ENCODE results near the gene LYSMD3.

Gene LYSMD3

GRCh38 chr5:90555666-90556065 lies 26.3 kb upstream of the LYSMD3 start:
- H3K4me3 Mint-ChIP-seq, result no peak overlapping the region
- H3K9me3 Mint-ChIP-seq, result no peaks in the 10 kb centered on the region
- peaks cover 26% of the 10 kb centered on the region for H3K27me3 Mint-ChIP-seq
- no peaks in the 10 kb centered on the region for H3K36me3 Mint-ChIP-seq
- H3K4me1 Mint-ChIP-seq, result peaks cover 18% of the 10 kb centered on the region
- DNase-seq (ENCODE audit: low spot score in 2 of 2) (no peak), ATAC-seq (ENCODE audit: low read depth) (no peak)
- no peak overlapping the region for H3K27ac Mint-ChIP-seq

DNA sequence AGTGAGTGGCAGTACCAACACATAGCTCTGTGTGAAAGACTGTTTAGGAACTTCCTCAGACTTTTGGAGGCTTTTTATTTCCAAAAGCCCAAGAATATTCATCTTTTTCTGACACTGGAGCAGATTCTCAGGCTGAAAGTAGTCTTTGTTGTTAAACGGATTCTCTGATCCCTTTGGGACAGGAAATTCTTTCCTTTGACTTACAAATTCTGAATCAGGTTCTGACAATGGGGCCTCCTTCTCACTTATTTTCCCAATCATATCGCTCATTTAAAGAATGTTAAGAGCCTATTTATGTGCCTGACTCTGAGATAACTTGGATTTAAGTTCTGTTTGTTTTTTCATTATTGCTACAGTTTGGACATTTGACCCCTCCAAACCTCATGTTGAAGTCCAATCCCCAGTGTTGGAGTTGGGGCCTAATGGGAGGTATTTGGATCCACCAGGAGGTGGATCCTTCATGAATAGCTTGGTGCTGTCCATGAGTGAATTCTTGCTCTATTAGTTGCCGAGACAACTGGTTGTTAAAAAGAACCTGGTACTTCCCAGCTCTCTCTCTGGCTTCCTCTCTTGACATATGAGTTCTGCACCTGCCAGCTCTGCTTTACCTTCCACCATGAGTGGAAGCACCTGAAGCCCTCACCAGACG lies 25.1 kb upstream of the LYSMD3 start:
- H3K4me3 Mint-ChIP-seq, result no peak overlapping the region
- H3K27me3 Mint-ChIP-seq, result peaks cover 26% of the 10 kb centered on the region
- no peaks in the 10 kb centered on the region for H3K36me3 Mint-ChIP-seq
- DNase-seq (ENCODE audit: low spot score in 2 of 2) (no peak), ATAC-seq (ENCODE audit: low read depth) (peak; percentile 26)
- no peaks in the 10 kb centered on the region for H3K9me3 Mint-ChIP-seq
- peaks cover 18% of the 10 kb centered on the region for H3K4me1 Mint-ChIP-seq
- H3K27ac Mint-ChIP-seq, result no peak overlapping the region

GRCh38 chr5:90553711-90554110 lies 24.3 kb upstream of the LYSMD3 start:
- H3K4me1 Mint-ChIP-seq, result peaks cover 13% of the 10 kb centered on the region
- H3K9me3 Mint-ChIP-seq, result no peaks in the 10 kb centered on the region
- peaks cover 23% of the 10 kb centered on the region for H3K27me3 Mint-ChIP-seq
- no peak overlapping the region for H3K4me3 Mint-ChIP-seq
- DNase-seq (ENCODE audit: low spot score in 2 of 2) (no peak), ATAC-seq (ENCODE audit: low read depth) (no peak)
- H3K36me3 Mint-ChIP-seq, result no peaks in the 10 kb centered on the region
- no peak overlapping the region for H3K27ac Mint-ChIP-seq

- H3K36me3 Mint-ChIP-seq, result no peaks in the 10 kb centered on the region
Observed at GRCh38 chr5:90551376-90551775, 22.0 kb upstream of the LYSMD3 start.

DNA sequence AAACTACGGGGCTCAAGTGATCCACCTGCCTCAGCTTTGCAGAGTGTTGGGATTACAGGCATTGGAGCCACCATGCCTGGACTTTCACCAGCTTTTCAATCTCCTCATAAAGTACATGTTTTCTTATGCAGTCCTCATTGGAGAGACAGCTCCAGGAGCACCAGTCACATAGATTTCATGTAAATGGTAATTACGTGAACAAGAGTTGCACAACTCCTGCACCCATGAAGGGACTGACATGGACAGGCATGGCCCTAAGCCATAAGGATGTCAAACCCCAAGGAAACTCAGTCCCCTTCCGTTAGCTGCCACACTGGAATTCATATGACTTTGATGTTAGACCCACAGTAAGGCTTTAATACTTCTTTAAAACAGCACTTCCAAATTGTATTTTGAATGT lies 21.6 kb upstream of the LYSMD3 start:
- no peak overlapping the region for H3K4me3 Mint-ChIP-seq
- peaks cover 10% of the 10 kb centered on the region for H3K27me3 Mint-ChIP-seq
- no peaks in the 10 kb centered on the region for H3K36me3 Mint-ChIP-seq
- no peak overlapping the region for H3K27ac Mint-ChIP-seq
- no peaks in the 10 kb centered on the region for H3K9me3 Mint-ChIP-seq
- peak; percentile 32 for ATAC-seq (ENCODE audit: low read depth)
- H3K4me1 Mint-ChIP-seq, result peaks cover 4% of the 10 kb centered on the region
- DNase-seq (ENCODE audit: low spot score in 2 of 2), result no peak

More at GRCh38 chr5:90551376-90551775, 22.0 kb upstream of the LYSMD3 start:
- Mint-ChIP-seq H3K4me1 (peaks cover 4% of the 10 kb centered on the region), H3K27me3 (peaks cover 12% of the 10 kb centered on the region), H3K4me3 (no peak overlapping the region), H3K27ac (no peak overlapping the region), H3K9me3 (no peaks in the 10 kb centered on the region)
- ATAC-seq (ENCODE audit: low read depth) (peak; percentile 76), DNase-seq (ENCODE audit: low spot score in 2 of 2) (no peak)

DNA sequence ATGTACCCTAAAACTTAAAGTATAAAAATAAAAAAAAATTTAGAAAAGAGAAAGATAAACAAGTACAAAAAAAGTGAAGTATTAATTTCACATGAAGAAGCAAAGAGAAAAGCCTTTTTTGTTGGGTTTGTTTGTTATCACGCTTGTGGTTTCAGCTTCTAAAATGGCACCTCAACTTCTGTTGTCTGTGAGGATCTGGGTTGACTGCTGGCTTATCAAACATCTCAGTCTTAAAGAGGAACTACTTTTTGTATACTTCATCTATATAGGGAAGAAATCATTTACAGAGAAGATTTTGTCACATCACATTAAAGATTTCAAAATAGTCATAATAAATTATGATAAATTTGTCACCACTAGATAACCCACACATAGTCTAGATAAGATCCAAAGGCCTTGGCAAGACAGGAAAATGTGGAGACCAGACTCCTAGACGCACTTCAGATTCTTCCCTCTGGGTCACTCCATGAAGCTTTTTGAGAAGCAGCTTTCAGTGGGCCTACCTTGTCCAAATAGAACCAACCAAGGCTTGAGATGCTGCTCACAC lies 20.4 kb upstream of the LYSMD3 start:
- Mint-ChIP-seq H3K9me3 (no peaks in the 10 kb centered on the region), H3K36me3 (no peaks in the 10 kb centered on the region), H3K4me1 (peaks cover 4% of the 10 kb centered on the region), H3K4me3 (no peak overlapping the region), H3K27me3 (peaks cover 14% of the 10 kb centered on the region), H3K27ac (no peak overlapping the region)
- DNase-seq (ENCODE audit: low spot score in 2 of 2) (no peak), ATAC-seq (ENCODE audit: low read depth) (no peak)

GRCh38 chr5:90549223-90549622 lies 19.8 kb upstream of the LYSMD3 start:
- ATAC-seq (ENCODE audit: low read depth) (no peak), DNase-seq (ENCODE audit: low spot score in 2 of 2) (no peak)
- no peaks in the 10 kb centered on the region for H3K9me3 Mint-ChIP-seq
- no peak overlapping the region for H3K27ac Mint-ChIP-seq
- no peaks in the 10 kb centered on the region for H3K36me3 Mint-ChIP-seq
- H3K4me3 Mint-ChIP-seq, result no peak overlapping the region
- peaks cover 4% of the 10 kb centered on the region for H3K4me1 Mint-ChIP-seq
- H3K27me3 Mint-ChIP-seq, result peaks cover 12% of the 10 kb centered on the region

GRCh38 chr5:90548069-90548593 lies 18.7 kb upstream of the LYSMD3 start:
- DNase-seq (ENCODE audit: low spot score in 2 of 2) (no peak), ATAC-seq (ENCODE audit: low read depth) (no peak)
- peaks cover 4% of the 10 kb centered on the region for H3K4me1 Mint-ChIP-seq
- H3K36me3 Mint-ChIP-seq, result no peaks in the 10 kb centered on the region
- H3K4me3 Mint-ChIP-seq, result no peak overlapping the region
- no peak overlapping the region for H3K27ac Mint-ChIP-seq
- no peaks in the 10 kb centered on the region for H3K9me3 Mint-ChIP-seq
- H3K27me3 Mint-ChIP-seq, result peaks cover 12% of the 10 kb centered on the region

- no peaks in the 10 kb centered on the region for H3K36me3 Mint-ChIP-seq
- H3K9me3 Mint-ChIP-seq, result no peaks in the 10 kb centered on the region
- no peak overlapping the region for H3K27ac Mint-ChIP-seq
- DNase-seq (ENCODE audit: low spot score in 2 of 2) (no peak), ATAC-seq (ENCODE audit: low read depth) (no peak)
- H3K27me3 Mint-ChIP-seq, result peaks cover 10% of the 10 kb centered on the region
- no peak overlapping the region for H3K4me3 Mint-ChIP-seq
- H3K4me1 Mint-ChIP-seq, result peaks cover 4% of the 10 kb centered on the region
Observed at GRCh38 chr5:90547072-90547536, 17.7 kb upstream of the LYSMD3 start.

GRCh38 chr5:90546216-90546837 lies 16.9 kb upstream of the LYSMD3 start:
- Mint-ChIP-seq H3K36me3 (no peaks in the 10 kb centered on the region), H3K27ac (no peak overlapping the region), H3K4me3 (no peak overlapping the region), H3K9me3 (no peaks in the 10 kb centered on the region), H3K27me3 (peaks cover 10% of the 10 kb centered on the region), H3K4me1 (no peaks in the 10 kb centered on the region)
- DNase-seq (ENCODE audit: low spot score in 2 of 2) (no peak), ATAC-seq (ENCODE audit: low read depth) (no peak)

GRCh38 chr5:90545511-90545910 lies 16.1 kb upstream of the LYSMD3 start:
- H3K4me3 Mint-ChIP-seq, result no peak overlapping the region
- H3K27me3 Mint-ChIP-seq, result peaks cover 10% of the 10 kb centered on the region
- H3K27ac Mint-ChIP-seq, result no peak overlapping the region
- no peaks in the 10 kb centered on the region for H3K36me3 Mint-ChIP-seq
- H3K9me3 Mint-ChIP-seq, result no peaks in the 10 kb centered on the region
- ATAC-seq (ENCODE audit: low read depth), result no peak
- no peak for DNase-seq (ENCODE audit: low spot score in 2 of 2)
- no peaks in the 10 kb centered on the region for H3K4me1 Mint-ChIP-seq

DNA sequence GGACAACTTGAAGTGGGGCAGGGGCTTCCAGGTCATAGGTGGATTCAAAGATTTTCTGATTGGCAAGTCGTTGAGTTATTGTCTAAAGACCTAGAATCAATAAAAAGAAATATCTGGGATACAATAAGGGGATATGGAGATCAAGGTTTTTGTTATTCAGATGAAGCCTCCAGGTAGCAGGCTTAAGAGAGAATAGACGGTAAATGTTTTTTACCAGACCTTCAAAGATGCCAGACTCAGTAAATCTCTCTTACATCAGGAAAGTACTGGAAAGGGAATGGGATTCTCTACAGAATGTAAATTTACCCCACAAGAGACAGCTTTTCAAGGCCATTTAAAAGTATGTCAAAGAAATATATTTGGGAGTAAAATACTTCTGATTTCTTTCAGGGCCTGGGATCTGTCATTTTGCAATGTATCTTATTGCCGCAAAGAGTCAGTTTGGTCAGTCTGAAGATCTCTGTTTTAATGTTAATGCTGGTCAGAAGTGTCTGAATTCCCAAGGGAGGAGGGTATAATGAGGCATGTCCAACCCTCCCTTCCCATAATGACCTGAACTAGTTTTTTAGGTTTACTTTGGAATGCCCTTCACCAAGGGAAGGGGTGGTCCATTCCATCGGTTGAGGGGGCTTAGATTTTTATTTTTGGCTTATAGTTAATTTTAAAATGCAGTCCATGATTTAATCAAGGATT lies 13.6 kb upstream of the LYSMD3 start:
- Mint-ChIP-seq H3K36me3 (no peaks in the 10 kb centered on the region), H3K27ac (no peak overlapping the region), H3K9me3 (no peaks in the 10 kb centered on the region), H3K4me1 (no peaks in the 10 kb centered on the region), H3K27me3 (peaks cover 9% of the 10 kb centered on the region), H3K4me3 (no peak overlapping the region)
- no peak for ATAC-seq (ENCODE audit: low read depth)
- no peak for DNase-seq (ENCODE audit: low spot score in 2 of 2)

- Mint-ChIP-seq H3K9me3 (no peaks in the 10 kb centered on the region), H3K27me3 (peaks cover 15% of the 10 kb centered on the region), H3K4me1 (no peaks in the 10 kb centered on the region), H3K27ac (no peak overlapping the region), H3K4me3 (no peak overlapping the region), H3K36me3 (no peaks in the 10 kb centered on the region)
- DNase-seq (ENCODE audit: low spot score in 2 of 2) (no peak), ATAC-seq (ENCODE audit: low read depth) (no peak)
Observed at GRCh38 chr5:90534922-90535321, 5.5 kb upstream of the LYSMD3 start.

DNA sequence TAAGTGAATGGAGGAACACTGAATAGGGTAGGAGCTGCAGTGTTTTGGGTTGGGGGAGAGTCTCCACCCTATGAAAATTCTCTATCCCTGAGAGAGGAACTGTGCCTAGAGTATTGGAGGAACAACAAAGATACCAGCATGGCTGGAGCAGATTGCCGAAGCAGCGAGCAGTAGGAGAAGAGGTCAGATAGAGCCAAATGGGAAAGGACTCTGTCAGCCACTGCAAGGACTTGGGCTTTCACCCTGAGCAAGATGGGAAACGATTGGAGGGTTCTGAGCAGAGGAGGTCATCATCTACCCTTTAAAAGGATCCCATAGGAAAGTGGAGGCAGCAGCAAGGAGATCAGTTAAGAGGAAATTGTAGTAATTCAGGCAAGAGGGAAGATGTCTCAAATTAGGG lies 4.4 kb upstream of the LYSMD3 start:
- ATAC-seq (ENCODE audit: low read depth) (no peak), DNase-seq (ENCODE audit: low spot score in 2 of 2) (no peak)
- H3K4me1 Mint-ChIP-seq, result peaks cover 2% of the 10 kb centered on the region
- no peaks in the 10 kb centered on the region for H3K9me3 Mint-ChIP-seq
- H3K36me3 Mint-ChIP-seq, result no peaks in the 10 kb centered on the region
- no peak overlapping the region for H3K27ac Mint-ChIP-seq
- H3K27me3 Mint-ChIP-seq, result peaks cover 15% of the 10 kb centered on the region
- no peak overlapping the region for H3K4me3 Mint-ChIP-seq

Measured in memory B cell (primary cell).